Liver (tissue), 3 donors: ENCODE data around the gene TWNK.
A peak's percentile ranks its signal among the peaks of the same experiment; 100 is the strongest.

Experiments
- ATF3 ChIP-seq: IDR thresholded peaks from 2 replicates; pipeline ENCODE4 v1.6.1; 2016; ENCODE audit warnings: antibody characterized with exemption
- CTCF ChIP-seq: fragments of 150-350 bp; IDR thresholded peaks from 2 replicates; pipeline ENCODE4 v1.5.1; 2017; ENCODE audit warnings: improper control_type of control experiment, low read depth, low read length; ENCODE audit not compliant: missing input control
- EGR1 ChIP-seq, 2 donors: IDR thresholded peaks; 2 replicates each; pipeline ENCODE4 v1.6.1; 2016 to 2018; ENCODE audit warnings: antibody characterized with exemption in 2 of 2, low read depth in 2 of 2
- FOXA1 ChIP-seq: IDR thresholded peaks from 2 replicates; pipeline ENCODE4 v1.6.1; 2016; ENCODE audit warnings: antibody characterized with exemption
- HNF4A ChIP-seq, 2 donors: conservative IDR thresholded peaks; 2 replicates each; pipeline ENCODE4 v1.6.1; 2016; ENCODE audit warnings: antibody characterized with exemption in 2 of 2, mild to moderate bottlenecking in 2 of 2
- HNF4G ChIP-seq: IDR thresholded peaks from 2 replicates; pipeline ENCODE4 v1.6.1; 2016; ENCODE audit warnings: antibody characterized with exemption
- MAX ChIP-seq: IDR thresholded peaks from 2 replicates; pipeline ENCODE4 v1.6.1; 2016; ENCODE audit warnings: antibody characterized with exemption
- RAD21 ChIP-seq, 2 donors: IDR thresholded peaks; 2 replicates each; pipeline ENCODE4 v1.6.1; 2016; ENCODE audit warnings: antibody characterized with exemption in 2 of 2, mild to moderate bottlenecking in 2 of 2
- REST ChIP-seq: IDR thresholded peaks from 2 replicates; pipeline ENCODE4 v1.6.1; 2016; ENCODE audit warnings: antibody characterized with exemption, mild to moderate bottlenecking
- RXRA ChIP-seq, 2 donors: IDR thresholded peaks; 2 replicates each; pipeline ENCODE4 v1.6.1; 2017 to 2018; ENCODE audit warnings: antibody characterized with exemption in 2 of 2, mild to moderate bottlenecking in 1 of 2
- SP1 ChIP-seq: IDR thresholded peaks from 2 replicates; pipeline ENCODE4 v1.6.1; 2018; ENCODE audit warnings: antibody characterized with exemption, mild to moderate bottlenecking
- TAF1 ChIP-seq: conservative IDR thresholded peaks from 2 replicates; pipeline ENCODE4 v1.6.1; 2016; ENCODE audit warnings: antibody characterized with exemption, mild to moderate bottlenecking
- YY1 ChIP-seq: IDR thresholded peaks from 2 replicates; pipeline ENCODE4 v1.6.1; 2016; ENCODE audit warnings: antibody characterized with exemption, mild to moderate bottlenecking
- donor health status: healthy.
- donor health status: healthy.

GRCh38 chr10:100972115-100972903 lies 15.0 kb upstream of the TWNK start:
- no peak for TF ChIP-seq FOXA1
- TF ChIP-seq CTCF: no peak
- TF ChIP-seq TAF1: no peak
- TF ChIP-seq MAX: no peak
- TF ChIP-seq REST: no peak
- no peak for TF ChIP-seq ATF3
- TF ChIP-seq YY1: no peak
- TF ChIP-seq HNF4G: no peak
- TF ChIP-seq SP1: no peak
- no peak for TF ChIP-seq EGR1 (IDR thresholded peaks at IDR 0.05; ENCODE audit: low read depth in 2 of 2)
- no peak for TF ChIP-seq RXRA (IDR thresholded peaks at IDR 0.05)
- TF ChIP-seq HNF4A (conservative IDR thresholded peaks at IDR 0.05): peak; percentile 35 to 58
- TF ChIP-seq RAD21 (IDR thresholded peaks at IDR 0.05): no peak
